Amygdala (tissue), 56 donors: ENCODE data around the gene TRAP1.
A peak's percentile ranks its signal among the peaks of the same experiment; 100 is the strongest.
"Not testable (repeated sequence)": the region's sequence is repeated elsewhere in the genome, so short reads cannot be mapped to it uniquely, and the experiment has no call there.

Experiments used
- DNase-seq, 56 donors: peaks; one replicate each; lab custom pipeline; 2025; lab: John Stamatoyannopoulos, UW

TRAP1 gene

DNA sequence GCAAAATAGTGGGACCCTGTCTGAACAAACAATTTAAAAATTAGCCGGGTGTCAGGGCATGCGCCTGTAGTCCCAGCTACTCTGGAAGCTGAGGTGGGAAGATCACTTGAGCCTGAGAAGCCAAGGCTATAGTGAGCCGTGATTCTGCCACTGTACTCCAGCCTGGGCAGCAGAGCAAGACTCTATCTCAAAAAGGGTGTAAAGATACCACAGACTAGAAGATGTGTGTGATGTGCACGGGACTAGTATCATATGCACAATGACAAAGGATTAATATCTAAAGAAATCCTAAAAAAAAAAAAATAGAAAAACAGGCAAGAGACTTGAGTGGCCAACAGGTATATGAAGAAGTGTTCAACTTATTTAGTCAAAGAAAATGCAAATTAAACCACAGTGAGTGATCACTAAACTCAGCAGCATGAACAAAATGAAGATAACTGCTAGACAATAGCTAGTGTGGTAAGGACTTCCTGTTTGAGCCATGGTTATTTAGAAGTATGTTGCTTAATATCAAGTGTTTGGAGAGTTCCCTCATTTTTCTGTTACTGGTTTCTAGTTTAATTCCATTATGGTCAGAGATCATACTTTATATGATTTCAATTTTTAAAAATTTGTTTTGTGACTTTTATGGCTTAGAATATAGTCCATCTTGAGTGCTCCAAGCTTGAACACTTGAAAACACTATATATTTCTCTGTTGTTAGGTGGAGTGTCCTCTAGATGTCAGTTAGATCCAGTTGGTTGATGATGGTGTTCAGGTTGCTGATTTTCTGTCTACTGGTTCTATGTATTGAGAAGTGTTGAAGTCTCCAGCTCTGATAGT lies 91.2 kb downstream of the TRAP1 start:
- no peak for DNase-seq

DNA sequence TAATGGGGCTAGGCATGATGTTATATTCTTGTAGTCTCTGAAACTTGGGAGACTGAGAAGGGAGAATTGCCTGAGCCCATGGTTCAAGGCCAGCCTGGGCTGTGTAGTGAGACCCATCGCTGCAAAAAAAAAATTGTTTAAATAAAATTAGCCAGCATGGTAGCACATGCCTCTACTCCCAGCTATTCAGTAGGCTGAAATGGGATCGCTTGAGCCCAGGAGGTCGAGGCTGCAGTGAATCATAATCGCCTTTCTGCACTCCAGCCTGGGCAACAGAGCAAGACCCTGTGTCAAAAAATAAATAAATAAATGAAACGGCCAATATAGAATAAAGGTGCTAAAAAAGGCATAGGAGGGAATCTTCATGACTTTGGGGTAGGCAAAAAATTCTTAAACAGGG lies 92.0 kb downstream of the TRAP1 start:
- no peak for DNase-seq

DNA sequence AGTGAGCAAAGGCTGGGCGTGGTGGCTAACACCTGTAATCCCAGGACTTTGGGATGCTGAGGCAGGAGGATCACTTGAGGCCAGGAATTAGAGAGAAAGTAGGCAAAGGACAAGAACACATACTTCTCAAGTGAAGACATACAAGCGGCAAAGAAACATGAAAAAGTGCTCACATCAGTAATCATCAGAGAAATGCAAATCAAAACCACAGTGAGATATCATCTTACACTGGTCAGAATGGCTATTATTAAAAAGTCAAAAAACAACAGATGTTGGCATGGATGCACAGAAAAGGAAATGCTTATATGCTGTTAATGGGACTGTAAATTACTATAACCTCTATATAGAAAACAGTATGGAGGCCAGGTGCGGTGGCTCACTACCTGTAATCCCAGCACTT lies 93.7 kb downstream of the TRAP1 start:
- no peak for DNase-seq

DNA sequence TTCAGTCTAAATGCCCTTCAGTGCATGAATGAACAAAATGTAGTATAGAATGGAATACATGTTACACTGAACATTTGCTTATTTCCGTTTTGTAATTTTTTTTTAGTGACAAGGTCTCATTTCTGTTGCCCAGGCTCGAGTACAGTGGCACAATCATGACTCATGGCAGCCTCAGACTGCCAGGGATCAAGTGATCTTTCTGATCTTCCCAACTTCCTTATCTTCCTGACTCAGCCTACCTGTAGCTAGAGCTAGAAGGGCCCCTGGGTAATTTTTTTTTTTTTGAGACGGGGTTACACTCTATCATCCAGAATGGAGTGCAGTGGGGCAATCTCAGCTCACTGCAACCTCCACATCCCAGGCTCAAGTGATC lies 98.6 kb downstream of the TRAP1 start:
- no peak for DNase-seq

DNA sequence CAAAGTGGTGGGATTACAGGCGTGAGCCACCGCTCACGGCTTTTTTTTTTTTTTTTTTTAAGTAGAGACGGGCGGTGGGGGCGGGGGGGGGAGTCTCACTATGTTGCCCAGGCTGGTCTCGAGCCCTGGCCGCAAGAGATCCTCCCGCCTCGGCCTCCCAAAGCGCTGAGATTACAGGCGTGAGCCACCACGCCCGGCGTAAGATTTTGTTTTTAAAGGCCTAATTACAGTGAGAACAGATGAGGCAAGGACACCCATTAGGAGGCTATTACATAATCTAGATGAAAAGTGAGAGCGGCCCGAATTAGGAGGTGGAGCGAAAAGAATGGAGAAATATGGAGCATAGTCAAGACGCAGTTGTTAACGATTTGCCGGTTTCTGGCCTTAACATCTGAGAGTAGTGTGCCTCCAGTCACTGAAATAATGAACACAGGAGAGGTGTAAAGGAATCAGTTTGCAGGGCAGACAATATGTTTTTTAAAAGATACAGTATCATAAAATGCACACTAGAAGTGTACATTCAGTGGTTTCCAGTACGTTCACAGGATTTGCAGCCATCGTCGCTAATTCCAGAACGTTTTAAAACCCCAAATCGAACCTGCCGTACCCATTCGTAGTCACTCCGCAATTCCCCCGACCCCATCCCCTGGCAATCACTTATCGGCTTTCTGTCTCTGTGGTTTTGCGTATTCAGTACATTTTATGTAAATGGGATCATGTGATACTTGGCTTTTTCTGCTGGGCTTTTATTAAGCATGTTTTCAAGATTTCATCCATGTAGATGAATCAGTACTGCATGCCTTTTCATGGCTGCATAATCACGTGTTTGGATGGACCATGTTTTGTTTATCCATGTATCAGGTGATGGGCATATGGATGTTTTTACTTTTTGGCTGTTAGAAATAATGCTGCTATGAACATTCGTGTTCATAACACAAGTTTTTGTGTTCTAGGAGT lies 104.5 kb downstream of the TRAP1 start:
- no peak for DNase-seq

DNA sequence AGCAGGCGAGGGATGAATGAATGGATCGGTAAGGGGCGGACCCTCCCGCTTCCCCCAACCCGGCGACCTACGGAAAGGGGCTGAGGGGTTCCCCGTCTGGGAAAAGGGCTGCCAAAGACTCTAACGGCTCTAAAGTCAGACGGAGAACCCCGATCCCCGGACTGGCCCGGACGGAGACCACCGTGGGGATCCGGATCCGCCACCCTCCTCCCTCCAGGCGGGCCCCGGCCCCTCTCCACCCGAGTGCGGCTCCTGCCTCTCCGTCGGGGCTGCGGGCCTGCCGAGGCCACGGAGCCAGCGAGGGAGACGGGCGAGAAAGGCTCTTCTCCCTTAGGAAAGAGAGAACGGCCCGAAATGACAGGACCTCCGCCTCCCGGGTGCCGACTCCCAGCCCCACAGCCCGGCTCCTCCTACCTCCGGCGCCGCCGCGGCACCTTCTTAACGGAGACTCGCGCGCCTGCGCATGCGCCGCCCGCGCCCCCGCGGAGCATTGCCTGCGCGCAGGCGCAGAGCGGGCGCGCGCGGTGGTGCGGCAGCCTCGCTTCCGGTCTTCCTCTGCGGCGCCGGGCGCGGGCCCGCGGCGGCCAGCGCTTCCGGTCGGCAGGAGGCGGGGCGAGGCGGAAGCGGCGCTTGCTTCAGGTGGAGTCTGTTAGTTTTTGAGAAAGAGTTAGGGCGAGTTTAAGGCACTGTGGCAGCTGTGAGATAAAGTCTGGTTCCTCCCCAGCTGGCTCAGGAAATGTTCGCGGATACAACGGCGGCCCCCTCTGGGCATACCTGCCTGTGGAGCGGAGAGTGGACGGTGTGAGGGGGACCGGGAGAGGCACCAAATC lies 106.0 kb downstream of the TRAP1 start, which contains the start of gene SLX4:
Gene SLX4, minus strand, starts transcription at position 461 of the 830 bp plus-strand sequence. CDS start 2,642 bp downstream, outside the sequence.
- peak in 55 of 56 donors; percentile 17 to 89 (median 69) for DNase-seq

DNA sequence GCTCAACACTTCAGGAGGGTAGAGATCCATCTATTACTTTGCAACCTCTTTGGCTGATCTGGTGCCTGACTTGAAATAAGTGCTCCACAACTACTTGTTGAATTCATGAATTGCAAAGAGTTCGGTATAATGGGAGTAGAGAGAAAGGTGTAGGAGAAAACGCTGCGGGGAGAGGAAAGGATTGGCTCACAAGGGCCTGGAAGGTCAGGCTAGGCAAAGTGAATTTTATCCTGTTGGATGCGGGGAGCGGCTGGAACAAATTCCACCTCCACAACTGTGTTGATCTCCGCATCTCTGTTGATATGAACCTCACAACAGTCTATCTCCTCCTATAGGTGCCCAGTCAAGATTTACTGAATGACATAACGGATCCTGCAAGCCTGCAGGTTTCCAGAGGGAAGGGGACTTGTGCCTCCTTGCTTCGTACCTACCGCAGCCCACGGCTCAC lies 106.6 kb downstream of the TRAP1 start:
- DNase-seq, result no peak

DNA sequence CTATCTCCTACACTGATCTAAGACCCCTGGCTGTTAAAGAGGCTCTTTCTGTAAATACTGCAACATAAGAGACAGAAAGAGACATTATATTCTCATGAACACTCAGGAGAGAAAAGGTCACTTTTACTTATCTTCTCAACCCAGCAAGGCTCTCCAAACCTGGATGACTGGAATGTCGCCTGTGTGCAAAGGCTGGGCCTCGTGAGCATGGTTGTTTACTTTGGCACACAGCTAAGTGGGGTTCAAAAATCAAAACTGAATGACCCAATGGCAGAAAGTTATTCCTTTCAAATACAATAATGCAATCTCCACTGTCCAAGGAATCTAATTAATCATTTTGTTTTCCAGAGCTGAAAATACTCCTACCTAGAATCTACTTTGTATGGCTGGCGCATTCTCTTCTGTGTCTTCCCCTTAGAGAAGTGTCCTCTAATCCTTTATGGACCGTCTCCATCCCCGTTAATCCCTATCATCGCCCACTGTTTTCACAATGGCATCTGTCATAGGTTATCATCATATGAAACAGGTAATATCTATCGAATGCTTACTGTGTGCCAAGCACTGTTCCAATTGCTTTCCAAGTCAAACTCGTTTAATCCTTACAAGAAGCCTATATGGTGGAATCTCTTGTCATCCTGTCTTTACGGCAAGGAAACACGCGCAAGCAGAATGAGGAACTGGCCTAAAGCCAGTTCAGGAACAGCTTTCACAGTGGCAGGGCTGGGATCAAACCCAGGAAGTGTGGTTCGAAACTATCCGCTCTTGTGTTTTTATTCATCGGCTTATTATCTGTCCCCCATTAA lies 107.2 kb downstream of the TRAP1 start:
- no peak for DNase-seq

DNA sequence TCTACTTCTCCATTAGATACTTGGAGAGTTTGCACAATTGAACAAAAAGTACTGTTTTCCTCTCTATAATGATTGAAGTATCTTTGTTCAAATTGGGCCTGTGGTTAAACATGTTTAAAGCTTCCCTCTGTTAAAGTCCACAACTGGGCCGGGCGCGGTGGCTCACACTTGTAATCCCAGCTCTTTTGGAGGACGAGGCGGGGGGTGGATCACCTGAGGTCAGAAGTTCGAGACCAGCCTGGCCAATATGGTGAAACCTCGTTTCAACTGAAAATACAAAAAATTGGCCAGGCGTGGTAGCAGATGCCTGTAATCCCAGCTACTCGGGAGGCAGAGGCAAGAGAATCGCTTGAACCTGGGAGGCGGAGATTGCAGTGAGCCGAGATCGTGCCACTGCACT lies 108.3 kb downstream of the TRAP1 start:
- not testable (repeated sequence) for DNase-seq

DNA sequence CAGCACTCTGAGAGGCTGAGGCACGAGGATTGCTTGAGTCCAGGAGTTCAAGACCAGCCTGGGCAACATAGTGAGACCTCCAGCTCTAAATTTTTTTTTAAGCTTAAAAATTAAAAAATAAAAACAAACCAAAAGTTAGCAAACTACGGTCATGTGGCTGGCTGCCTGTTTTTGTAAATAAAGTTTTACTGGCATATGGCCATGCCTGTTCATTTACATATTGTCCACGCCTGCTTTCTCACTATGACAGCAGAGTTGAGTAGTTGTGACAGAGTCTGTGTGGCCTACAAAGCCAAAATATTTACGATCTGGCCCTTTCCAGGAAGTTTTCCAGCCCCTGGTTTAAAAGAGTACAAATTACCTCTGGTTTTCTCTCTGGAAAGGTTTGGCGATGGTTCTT lies 109.3 kb downstream of the TRAP1 start:
- DNase-seq, result no peak
